Measurements from ENCODE around the gene FOXD4.
"Not testable (repeated sequence)": the region's sequence is repeated elsewhere in the genome, so short reads cannot be mapped to it uniquely, and the experiment has no call there.

GRCh38 chr9:112589-113467 is 5.4 kb downstream of the FOXD4 start:
- TF ChIP-seq CTCF, POLR2A, EP300 (IDR thresholded peaks at IDR 0.05): not testable (repeated sequence)
